AG10803 (cell line): Measurements from ENCODE around the gene MED27.

ENCODE experiments used
- DNase-seq: peaks from one replicate; pipeline ENCODE4 v3.0.0; 2010; ENCODE audit warnings: low read depth
- H3K4me3 ChIP-seq: 2 replicates; pipeline ENCODE4 v1.5.1; 2011; ENCODE audit warnings: mild to moderate bottlenecking, low read length, control low read depth
- CTCF ChIP-seq: conservative IDR thresholded peaks from 2 replicates; pipeline ENCODE4 v1.5.1; 2011; ENCODE audit warnings: mild to moderate bottlenecking, low read length, control low read depth, inconsistent platforms

Gene MED27

DNA sequence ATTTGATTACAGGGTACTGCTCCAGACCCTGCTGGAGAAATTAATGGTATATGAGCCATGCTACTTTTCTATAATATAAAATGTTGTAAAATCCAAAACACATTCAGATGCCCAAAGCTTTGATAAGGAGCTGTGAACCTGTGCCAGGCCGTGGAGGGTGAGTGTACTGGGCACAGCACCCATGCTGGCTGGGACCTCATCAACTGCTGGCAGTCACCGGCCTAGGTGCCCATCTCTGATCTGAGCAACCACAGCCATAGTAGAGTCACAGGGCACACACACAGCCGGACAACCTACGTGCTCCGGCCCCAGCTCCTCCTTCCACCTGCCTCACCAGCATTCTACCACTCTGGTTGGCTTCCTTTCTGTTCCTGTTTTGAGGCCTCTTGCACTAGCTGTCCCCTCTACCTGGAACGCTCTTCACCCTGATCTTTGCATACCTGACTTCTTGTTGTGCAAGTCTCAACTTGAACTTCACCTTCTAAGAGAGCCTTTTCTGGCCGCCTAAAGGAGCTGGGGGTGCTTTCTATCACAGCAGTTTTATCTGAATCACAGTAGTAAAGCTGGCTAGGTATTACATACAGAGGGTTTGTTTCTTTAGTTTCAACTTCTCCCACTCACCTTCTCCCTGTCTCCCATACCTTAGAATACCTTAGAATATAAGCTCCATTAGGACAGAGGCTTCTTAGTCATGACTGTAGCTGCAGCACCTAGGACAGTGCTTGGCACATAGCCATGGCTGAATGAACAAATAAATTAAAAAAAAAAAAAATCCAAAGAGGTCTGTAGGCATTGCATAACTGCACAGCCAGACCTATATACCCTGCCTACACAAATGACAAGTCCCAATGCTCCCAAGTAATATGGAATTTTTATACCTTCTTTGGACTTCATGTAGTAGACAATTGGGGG, 51.7 kb downstream of the MED27 start:
- DNase-seq, result no peak
- H3K4me3 ChIP-seq, result no peak overlapping the region
- TF ChIP-seq CTCF, result no peak

DNA sequence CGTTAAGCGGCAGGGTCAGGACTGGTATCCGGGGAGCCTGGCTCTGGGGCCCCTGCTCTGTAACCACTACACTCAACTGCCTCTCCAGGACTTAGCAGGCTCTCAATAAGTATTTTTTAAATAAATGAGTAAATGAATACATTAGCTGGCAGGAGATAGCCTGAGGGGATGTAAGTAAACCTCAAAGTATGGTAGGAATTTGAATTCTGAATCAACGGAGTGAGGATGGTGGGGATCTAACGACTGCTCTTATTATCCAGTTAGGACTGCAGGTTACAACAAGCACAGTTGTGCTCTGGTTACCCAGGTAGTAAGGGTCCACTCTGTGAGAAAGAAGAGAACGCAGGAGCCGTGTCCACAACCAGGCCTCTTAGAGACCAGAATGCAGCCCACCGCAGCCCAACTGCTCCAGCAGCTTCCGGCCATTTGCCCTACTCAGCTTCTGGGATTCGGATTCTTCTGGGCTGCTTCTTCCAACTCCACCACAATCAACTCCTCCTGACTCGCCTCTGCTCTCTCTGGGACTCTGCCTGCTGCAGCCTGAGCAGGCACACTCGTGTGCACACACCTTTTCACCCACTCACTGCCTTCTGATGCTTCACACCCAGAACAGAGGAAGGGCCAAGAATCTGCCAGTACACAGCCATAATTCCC, 52.6 kb downstream of the MED27 start:
- DNase-seq, result peak; percentile 65
- no peak overlapping the region for H3K4me3 ChIP-seq
- TF ChIP-seq CTCF, result no peak

GRCh38 chr9:132025766-132026165, 53.9 kb downstream of the MED27 start:
- no peak overlapping the region for H3K4me3 ChIP-seq
- TF ChIP-seq CTCF, result no peak
- DNase-seq, result no peak

GRCh38 chr9:132024589-132024988, 55.1 kb downstream of the MED27 start:
- DNase-seq, result no peak
- no peak overlapping the region for H3K4me3 ChIP-seq
- no peak for TF ChIP-seq CTCF

DNA sequence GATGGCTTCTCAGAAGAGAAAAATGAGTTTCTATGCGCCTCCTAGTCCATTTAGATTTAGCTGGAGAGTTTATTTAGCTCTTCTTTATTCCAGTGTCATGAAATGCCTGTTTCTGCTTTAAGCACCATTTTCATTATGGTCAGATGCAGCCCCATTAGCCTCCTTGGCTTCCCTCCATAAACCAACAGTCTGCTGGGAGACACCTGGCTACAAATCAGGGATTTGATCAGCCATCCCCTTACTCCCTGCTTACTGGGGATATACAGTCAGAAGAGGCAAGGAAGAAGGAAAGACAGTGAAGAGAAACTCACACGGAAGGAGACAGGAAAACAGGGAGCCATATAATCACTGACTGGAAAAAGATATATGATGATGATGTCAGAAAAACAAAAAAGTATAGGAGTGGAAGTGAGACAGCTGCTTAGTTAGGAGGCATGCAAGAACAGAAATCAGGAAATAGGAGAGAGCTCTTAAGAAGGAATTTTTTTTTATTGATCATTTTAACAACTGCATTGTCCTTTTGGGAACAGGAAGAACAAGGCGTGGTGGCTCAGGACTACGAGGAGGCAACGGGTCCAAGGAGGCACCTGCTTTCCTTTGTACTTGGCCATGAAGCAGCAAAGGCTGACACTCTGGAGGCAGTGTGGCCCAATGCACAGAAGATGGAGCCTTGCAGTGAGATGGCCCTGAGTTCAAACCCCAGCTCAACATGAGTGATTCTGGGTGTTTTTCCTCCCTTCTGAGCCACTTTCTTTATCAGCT, 56.1 kb downstream of the MED27 start:
- no peak for TF ChIP-seq CTCF
- H3K4me3 ChIP-seq, result no peak overlapping the region
- DNase-seq, result no peak

DNA sequence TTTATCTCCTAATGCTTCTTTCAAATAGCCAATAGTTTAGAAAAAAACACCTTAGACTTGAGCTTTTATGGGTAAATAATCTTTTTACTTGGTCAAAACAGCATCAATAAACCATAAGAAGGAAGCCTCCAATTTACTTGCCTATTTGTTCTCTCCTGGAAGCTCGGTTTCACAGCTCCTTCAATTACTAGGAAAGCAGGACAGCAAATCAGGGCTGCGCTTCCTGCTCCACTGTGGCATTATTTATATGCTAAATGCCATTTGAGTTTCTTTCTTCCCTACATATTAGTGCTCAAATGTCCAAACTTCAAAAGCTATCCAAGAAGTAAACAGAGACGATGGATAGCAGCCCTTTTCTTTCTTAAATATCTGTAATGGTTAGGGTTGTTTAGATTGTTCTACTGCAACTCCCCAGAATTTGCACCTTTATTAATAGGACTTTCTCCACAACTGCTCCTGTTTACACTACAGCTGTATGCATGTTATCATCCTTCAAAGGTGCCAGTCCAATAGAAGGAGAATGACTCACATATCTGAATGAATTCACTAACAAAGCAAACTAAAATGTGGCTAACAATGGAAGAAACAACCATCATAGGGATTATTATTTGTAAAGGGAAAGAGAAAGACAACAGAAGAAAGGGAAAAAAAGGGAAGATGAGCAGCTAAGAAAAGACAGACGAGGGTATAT, 58.7 kb downstream of the MED27 start:
- H3K4me3 ChIP-seq, result no peak overlapping the region
- DNase-seq, result no peak
- no peak for TF ChIP-seq CTCF
